WTC11 (cell line): ENCODE data around the gene ADGRE2. TPM values are rescaled to one million over a fixed set of nuclear protein-coding genes. Genes with fewer than 3 reads are reported as not detected.
"Not testable (repeated sequence)": the region's sequence is repeated elsewhere in the genome, so short reads cannot be mapped to it uniquely, and the experiment has no call there.

Source experiments
- ATAC-seq: fragments of 200-7000 bp; cut with Tn5 transposase; 2 replicates; pipeline ENCODE4 v1.10.0; 2021; ENCODE audit warnings: mild to moderate bottlenecking, moderate library complexity
- CTCF ChIA-PET: fragments of 300-600 bp; sonication (Branson Sonifier 250); formaldehyde crosslinking; loops from one replicate; lab custom pipeline; 2021; ENCODE audit warnings: antibody characterized with exemption; lab: Charles Lee
- POLR2A ChIA-PET: fragments of 350-600 bp; sonication (Branson Sonifier 250); formaldehyde crosslinking; loops from one replicate; lab custom pipeline; 2021; ENCODE audit warnings: antibody characterized with exemption; lab: Charles Lee
- DNase-seq: peaks from one replicate; pipeline ENCODE4 v3.0.0; 2021; ENCODE audit warnings: low spot score
- H3K27ac Mint-ChIP-seq: 2 replicates; pipeline ENCODE4 v1.8.0; 2021; ENCODE audit warnings: mixed read lengths
- H3K27me3 Mint-ChIP-seq: 2 replicates; pipeline ENCODE4 v1.8.0; 2021; ENCODE audit warnings: low read depth, mild to moderate bottlenecking, moderate library complexity, mixed read lengths
- H3K36me3 Mint-ChIP-seq: 2 replicates; pipeline ENCODE4 v1.8.0; 2021; ENCODE audit warnings: mixed read lengths
- H3K4me1 Mint-ChIP-seq: 2 replicates; pipeline ENCODE4 v1.8.0; 2022; ENCODE audit warnings: mixed read lengths
- H3K4me3 Mint-ChIP-seq: 2 replicates; pipeline ENCODE4 v1.8.0; 2021; ENCODE audit warnings: mild to moderate bottlenecking, moderate library complexity, mixed read lengths
- H3K9me3 Mint-ChIP-seq: 2 replicates; pipeline ENCODE4 v1.8.0; 2021; ENCODE audit warnings: mixed read lengths
- HMGA2 ChIP-seq: fragments of 250-450 bp; sonication (Bioruptor Pico); IDR thresholded peaks from 2 replicates; pipeline ENCODE4 v1.4.0; 2021; ENCODE audit warnings: mild to moderate bottlenecking, moderate library complexity
- MXD4 ChIP-seq: fragments of 250-450 bp; sonication (Bioruptor Pico); IDR thresholded peaks from 2 replicates; pipeline ENCODE4 v1.8.0; 2021; ENCODE audit warnings: mild to moderate bottlenecking, moderate library complexity, borderline replicate concordance
- NR2C2 ChIP-seq: sonication (generic); formaldehyde crosslinking; IDR thresholded peaks from 2 replicates; pipeline ENCODE4 v1.8.0; 2022; ENCODE audit warnings: mild to moderate bottlenecking, missing genetic modification reagents
- SOX15 ChIP-seq: fragments of 250-450 bp; sonication (Bioruptor Pico); IDR thresholded peaks from 2 replicates; pipeline ENCODE4 v1.9.0; 2021; ENCODE audit warnings: mild to moderate bottlenecking
- TEAD4 ChIP-seq: sonication (generic); formaldehyde crosslinking; IDR thresholded peaks from 2 replicates; pipeline ENCODE4 v1.8.0; 2022; ENCODE audit warnings: mild to moderate bottlenecking, missing genetic modification reagents
- ZNF263 ChIP-seq: sonication (generic); formaldehyde crosslinking; IDR thresholded peaks from 2 replicates; pipeline ENCODE4 v1.8.1; 2022; ENCODE audit warnings: low read depth, mild to moderate bottlenecking, moderate library complexity, missing genetic modification reagents
- total RNA-seq: library from RNA; stranded (reverse); gene quantifications from 3 replicates; pipeline ENCODE4 v1.2.3, GENCODE V29; 2021
- TF ChIP-seq, protein P1 (sequence below): fragments of 250-450 bp; sonication (Bioruptor Pico); IDR thresholded peaks from 2 replicates; pipeline ENCODE4 v1.9.0; 2021; ENCODE audit warnings: moderate library complexity, mild to moderate bottlenecking, inconsistent platforms, borderline replicate concordance
- TF ChIP-seq, protein P2 (sequence below): sonication (generic); formaldehyde crosslinking; IDR thresholded peaks from 2 replicates; pipeline ENCODE4 v1.8.0; 2022; ENCODE audit warnings: mild to moderate bottlenecking, missing genetic modification reagents
- TF ChIP-seq, protein P3 (sequence below): sonication (generic); formaldehyde crosslinking; IDR thresholded peaks from 2 replicates; pipeline ENCODE4 v1.8.1; 2022; ENCODE audit warnings: missing genetic modification reagents, borderline replicate concordance
- TF ChIP-seq, protein P4 (sequence below): sonication (generic); formaldehyde crosslinking; conservative IDR thresholded peaks from 2 replicates; pipeline ENCODE4 v1.8.1; 2022; ENCODE audit warnings: mild to moderate bottlenecking, missing genetic modification reagents
- TF ChIP-seq, protein P5 (sequence below): sonication (generic); formaldehyde crosslinking; IDR thresholded peaks from 2 replicates; pipeline ENCODE4 v1.8.1; 2022; ENCODE audit warnings: mild to moderate bottlenecking, missing genetic modification reagents, moderate library complexity, borderline replicate concordance

Gene ADGRE2
- total RNA-seq, 1 experiment from 2014 or later: 4.0 TPM

DNA sequence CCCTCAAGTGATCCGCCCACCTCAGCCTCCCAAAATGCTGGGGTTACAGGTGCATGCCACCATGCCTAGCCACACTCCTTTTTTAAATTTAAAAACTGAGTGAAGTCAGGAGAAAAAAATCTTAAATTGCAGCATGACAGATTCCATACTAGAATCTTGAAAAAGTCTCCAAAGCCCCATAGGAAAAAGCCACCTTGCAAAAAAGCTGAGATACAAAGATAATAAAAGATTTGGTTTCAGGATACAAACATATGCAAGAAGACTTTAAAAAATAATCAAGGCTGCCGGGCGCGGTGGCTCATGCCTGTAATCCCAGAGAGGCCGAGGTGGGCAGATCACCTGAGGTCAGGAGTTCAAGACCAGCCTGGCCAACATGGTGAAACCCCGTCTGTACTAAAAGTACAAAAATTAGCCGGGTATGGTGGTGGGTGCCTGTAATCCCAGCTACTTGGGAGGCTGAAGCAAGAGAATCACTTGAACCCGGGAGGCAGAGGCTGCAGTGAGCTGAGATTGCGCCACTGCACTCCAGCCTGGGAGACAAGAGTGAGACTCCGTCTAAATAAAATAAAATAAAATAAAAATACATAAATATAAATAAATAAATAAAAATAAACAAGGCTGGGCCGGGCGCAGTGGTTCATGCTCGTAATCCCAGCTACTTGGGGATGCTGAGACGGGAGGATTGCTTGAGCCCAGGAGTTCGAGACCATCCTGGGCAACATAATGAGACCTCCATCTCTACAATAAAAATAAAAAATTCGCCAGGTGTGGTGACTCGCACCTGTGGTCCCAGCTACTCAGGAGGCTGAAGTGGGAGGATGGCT, 3.6 kb upstream of the ADGRE2 start:
- H3K9me3 Mint-ChIP-seq, H3K36me3 Mint-ChIP-seq, H3K4me3 Mint-ChIP-seq, ATAC-seq, POLR2A ChIA-PET, H3K27me3 Mint-ChIP-seq, H3K27ac Mint-ChIP-seq, DNase-seq: not testable (repeated sequence)
- TF ChIP-seq HMGA2 (CRISPR knock-in tag): 0 out of 2 replicates have a peak, but pooled peaks have one; percentile 25
- CTCF ChIA-PET: interaction anchor here (1.4 kb wide), 1 partner anchor 95 kb away, joined by 3 read pairs; no protein-coding TSS in a partner anchor
- peaks cover 15% of the 10 kb centered on the region for H3K4me1 Mint-ChIP-seq

DNA sequence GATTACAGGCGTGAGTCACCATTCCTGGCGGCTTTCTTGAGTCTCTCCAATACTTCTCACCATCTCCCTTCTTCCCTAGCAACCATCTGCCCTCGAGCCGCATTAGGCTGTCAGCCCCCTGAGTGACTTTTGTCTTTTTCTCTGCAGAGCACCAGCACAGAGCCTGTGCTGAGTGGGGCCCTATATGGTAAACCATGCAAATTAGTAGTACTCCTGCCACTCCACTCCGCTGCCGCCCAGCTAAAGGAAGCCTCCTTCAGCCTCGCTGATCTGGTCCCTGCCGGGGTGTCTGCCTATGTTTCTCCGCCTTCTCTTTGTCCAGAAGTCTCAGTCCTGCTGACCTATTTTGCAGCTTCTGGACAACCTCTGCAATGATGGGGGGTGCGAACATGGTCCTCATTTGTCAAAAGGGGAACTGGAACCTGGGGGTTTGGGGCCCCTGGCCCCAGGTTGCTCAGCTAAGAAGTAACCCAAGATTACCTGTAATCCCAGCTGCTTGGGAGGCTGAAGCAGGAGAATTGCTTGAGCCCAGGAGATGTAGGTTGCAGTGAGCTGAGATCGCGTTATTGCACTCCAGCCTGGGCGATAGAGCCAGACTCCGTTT, 2.4 kb upstream of the ADGRE2 start:
- H3K9me3 Mint-ChIP-seq, H3K27ac Mint-ChIP-seq, ATAC-seq, H3K36me3 Mint-ChIP-seq, DNase-seq, H3K4me3 Mint-ChIP-seq, POLR2A ChIA-PET, H3K27me3 Mint-ChIP-seq: not testable (repeated sequence)
- peaks cover 13% of the 10 kb centered on the region for H3K4me1 Mint-ChIP-seq
- CTCF ChIA-PET: interaction anchor here (1.4 kb wide), 1 partner anchor 94 kb away, joined by 3 read pairs; no protein-coding TSS in a partner anchor

DNA sequence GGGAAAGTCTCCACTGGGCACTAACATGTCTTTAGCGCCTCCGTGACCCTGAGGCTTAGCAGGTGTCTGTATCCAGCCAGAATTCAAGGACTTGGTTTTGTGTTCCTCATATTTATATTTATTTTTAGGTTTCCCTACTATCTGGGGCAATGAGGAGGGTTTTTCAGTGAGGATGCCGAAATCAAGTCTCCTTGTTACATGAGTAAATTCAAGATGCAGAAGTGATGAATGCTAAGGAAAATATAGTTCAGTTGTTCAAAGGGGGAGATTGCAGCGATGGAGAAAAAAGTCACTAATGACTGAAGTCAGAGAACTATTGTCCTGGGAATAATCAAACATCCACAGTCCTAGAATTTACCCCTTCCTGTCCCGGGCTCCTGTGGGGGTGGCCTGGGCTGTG, 791 bp upstream of the ADGRE2 start:
- ChIA-PET CTCF (interaction anchor here (1.9 kb wide), 1 partner anchor 205 kb away, joined by 7 read pairs; no protein-coding TSS in a partner anchor), POLR2A (no interaction called here)
- H3K4me1 Mint-ChIP-seq: peaks cover 13% of the 10 kb centered on the region
- DNase-seq (no peak), ATAC-seq (no peak)
- H3K27me3 Mint-ChIP-seq: peaks cover 7% of the 10 kb centered on the region; the same call in 1 of the 2 replicates
- H3K4me3 Mint-ChIP-seq: no peak overlapping the region
- TF ChIP-seq, protein P1, sequence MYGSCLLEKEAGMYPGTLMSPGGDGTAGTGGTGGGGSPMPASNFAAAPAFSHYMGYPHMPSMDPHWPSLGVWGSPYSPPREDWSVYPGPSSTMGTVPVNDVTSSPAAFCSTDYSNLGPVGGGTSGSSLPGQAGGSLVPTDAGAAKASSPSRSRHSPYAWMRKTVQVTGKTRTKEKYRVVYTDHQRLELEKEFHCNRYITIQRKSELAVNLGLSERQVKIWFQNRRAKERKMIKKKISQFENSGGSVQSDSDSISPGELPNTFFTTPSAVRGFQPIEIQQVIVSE (CRISPR knock-in tag): no peak
- TF ChIP-seq ZNF263 (CRISPR knock-in tag) (no peak), MXD4 (CRISPR knock-in tag) (no peak), TEAD4 (no peak), SOX15 (CRISPR knock-in tag) (no peak), NR2C2 (CRISPR knock-in tag) (no peak)
- TF ChIP-seq, protein P2, sequence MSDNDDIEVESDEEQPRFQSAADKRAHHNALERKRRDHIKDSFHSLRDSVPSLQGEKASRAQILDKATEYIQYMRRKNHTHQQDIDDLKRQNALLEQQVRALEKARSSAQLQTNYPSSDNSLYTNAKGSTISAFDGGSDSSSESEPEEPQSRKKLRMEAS (CRISPR knock-in tag): no peak
- TF ChIP-seq, protein P3, sequence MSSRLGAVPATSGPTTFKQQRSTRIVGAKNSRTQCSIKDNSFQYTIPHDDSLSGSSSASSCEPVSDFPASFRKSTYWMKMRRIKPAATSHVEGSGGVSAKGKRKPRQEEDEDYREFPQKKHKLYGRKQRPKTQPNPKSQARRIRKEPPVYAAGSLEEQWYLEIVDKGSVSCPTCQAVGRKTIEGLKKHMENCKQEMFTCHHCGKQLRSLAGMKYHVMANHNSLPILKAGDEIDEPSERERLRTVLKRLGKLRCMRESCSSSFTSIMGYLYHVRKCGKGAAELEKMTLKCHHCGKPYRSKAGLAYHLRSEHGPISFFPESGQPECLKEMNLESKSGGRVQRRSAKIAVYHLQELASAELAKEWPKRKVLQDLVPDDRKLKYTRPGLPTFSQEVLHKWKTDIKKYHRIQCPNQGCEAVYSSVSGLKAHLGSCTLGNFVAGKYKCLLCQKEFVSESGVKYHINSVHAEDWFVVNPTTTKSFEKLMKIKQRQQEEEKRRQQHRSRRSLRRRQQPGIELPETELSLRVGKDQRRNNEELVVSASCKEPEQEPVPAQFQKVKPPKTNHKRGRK (CRISPR knock-in tag): no peak
- TF ChIP-seq, protein P4, sequence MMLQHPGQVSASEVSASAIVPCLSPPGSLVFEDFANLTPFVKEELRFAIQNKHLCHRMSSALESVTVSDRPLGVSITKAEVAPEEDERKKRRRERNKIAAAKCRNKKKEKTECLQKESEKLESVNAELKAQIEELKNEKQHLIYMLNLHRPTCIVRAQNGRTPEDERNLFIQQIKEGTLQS (CRISPR knock-in tag): no peak
- TF ChIP-seq, protein P5, sequence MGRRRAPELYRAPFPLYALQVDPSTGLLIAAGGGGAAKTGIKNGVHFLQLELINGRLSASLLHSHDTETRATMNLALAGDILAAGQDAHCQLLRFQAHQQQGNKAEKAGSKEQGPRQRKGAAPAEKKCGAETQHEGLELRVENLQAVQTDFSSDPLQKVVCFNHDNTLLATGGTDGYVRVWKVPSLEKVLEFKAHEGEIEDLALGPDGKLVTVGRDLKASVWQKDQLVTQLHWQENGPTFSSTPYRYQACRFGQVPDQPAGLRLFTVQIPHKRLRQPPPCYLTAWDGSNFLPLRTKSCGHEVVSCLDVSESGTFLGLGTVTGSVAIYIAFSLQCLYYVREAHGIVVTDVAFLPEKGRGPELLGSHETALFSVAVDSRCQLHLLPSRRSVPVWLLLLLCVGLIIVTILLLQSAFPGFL (CRISPR knock-in tag): no peak
- H3K36me3 Mint-ChIP-seq: no peaks in the 10 kb centered on the region
- H3K27ac Mint-ChIP-seq: no peak overlapping the region; the same call in 1 of the 2 replicates
- no peaks in the 10 kb centered on the region for H3K9me3 Mint-ChIP-seq

DNA sequence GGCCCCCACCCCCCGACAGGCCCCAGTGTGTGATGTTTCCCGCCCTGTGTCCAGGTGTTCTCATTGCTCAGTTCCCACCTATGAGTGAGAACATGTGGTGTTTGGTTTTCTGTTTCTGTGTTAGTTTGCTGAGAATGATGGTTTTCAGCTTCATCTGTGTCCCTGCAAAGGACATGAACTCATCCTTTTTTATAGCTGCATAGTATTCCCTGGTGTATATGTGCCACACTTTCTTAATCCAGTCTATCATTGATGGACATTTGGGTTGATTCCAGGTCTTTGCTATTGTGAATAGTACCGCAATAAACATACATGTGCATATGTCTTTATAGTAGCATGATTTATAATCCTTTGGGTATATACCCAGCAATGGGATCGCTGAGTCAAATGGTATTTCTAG, 715 bp downstream of the ADGRE2 start:
- POLR2A ChIA-PET, H3K36me3 Mint-ChIP-seq, H3K27ac Mint-ChIP-seq, ATAC-seq, H3K9me3 Mint-ChIP-seq, H3K4me1 Mint-ChIP-seq, DNase-seq, H3K27me3 Mint-ChIP-seq: not testable (repeated sequence)
- H3K4me3 Mint-ChIP-seq: peak overlapping the region; percentile 29; the same call in 1 of the 2 replicates
- CTCF ChIA-PET: interaction anchor here (1.7 to 2.9 kb wide), 3 partner anchors 9 to 204 kb away, joined by 7 to 24 read pairs (median 9); partner anchors contain the start of gene ZNF333
